ENCODE measurements around the gene NFKBIE.
A peak's percentile ranks its signal among the peaks of the same experiment; 100 is the strongest.

The NFKBIE gene

GRCh38 chr6:44224029-44224964 is 41.1 kb downstream of the NFKBIE start:
- ATAC-seq (replicated peaks) (peak; percentile 4), DNase-seq (no peak)
- peaks cover 0 to 7% of the 10 kb centered on the region in 2 donors for H3K27me3 Mint-ChIP-seq
- H3K9me3 Mint-ChIP-seq = no peaks in the 10 kb centered on the region
- peak overlapping the region; percentile 89 to 92 for H3K4me3 Mint-ChIP-seq
- H3K36me3 Mint-ChIP-seq (ENCODE audit: insufficient read depth) = no peaks in the 10 kb centered on the region
- peak overlapping the region in 1 of 2 donors; percentile 77 for H3K27ac Mint-ChIP-seq
- H3K4me1 Mint-ChIP-seq (ENCODE audit: low read depth in 2 of 2) = peaks cover 15 to 20% of the 10 kb centered on the region in 2 donors

- H3K4me1 Mint-ChIP-seq (ENCODE audit: low read depth in 2 of 2) = peaks cover 15 to 22% of the 10 kb centered on the region in 2 donors
- H3K36me3 Mint-ChIP-seq (ENCODE audit: insufficient read depth) = no peaks in the 10 kb centered on the region
- peak within 1 kb of the TSS in 1 of 2 donors; percentile 80 for H3K27ac Mint-ChIP-seq
- peak within 1 kb of the TSS; percentile 89 to 92 for H3K4me3 Mint-ChIP-seq
- peaks cover 2 to 15% of the 10 kb centered on the region in 2 donors for H3K27me3 Mint-ChIP-seq
- ATAC-seq (replicated peaks) = peak; percentile 79
- DNase-seq = peak; percentile 73 to 77 (median 73)
- no peaks in the 10 kb centered on the region for H3K9me3 Mint-ChIP-seq
Measured at GRCh38 chr6:44223319-44224028, 41.9 kb downstream of the NFKBIE start, which contains the start of gene SLC29A1. Gene SLC29A1, plus strand, starts transcription at chr6:44223595. Its CDS starts 3,719 bp downstream, at chr6:44227314.

GRCh38 chr6:44222486-44223318 is 42.6 kb downstream of the NFKBIE start:
- Mint-ChIP-seq H3K4me3 (peak overlapping the region; percentile 89 to 92), H3K27me3 (peaks cover 7 to 19% of the 10 kb centered on the region in 2 donors), H3K36me3 (ENCODE audit: insufficient read depth) (no peaks in the 10 kb centered on the region), H3K4me1 (ENCODE audit: low read depth in 2 of 2) (peaks cover 15 to 25% of the 10 kb centered on the region in 2 donors), H3K27ac (peak overlapping the region in 1 of 2 donors; percentile 80), H3K9me3 (no peaks in the 10 kb centered on the region)
- ATAC-seq (replicated peaks) (peak; percentile 3), DNase-seq (no peak)

GRCh38 chr6:44221961-44222335 is 43.4 kb downstream of the NFKBIE start:
- H3K4me1 Mint-ChIP-seq (ENCODE audit: low read depth in 2 of 2) = peaks cover 15 to 25% of the 10 kb centered on the region in 2 donors
- H3K27ac Mint-ChIP-seq = peak overlapping the region in 1 of 2 donors; percentile 41
- peak overlapping the region in 1 of 2 donors; percentile 89 for H3K4me3 Mint-ChIP-seq
- no peaks in the 10 kb centered on the region for H3K9me3 Mint-ChIP-seq
- no peak for DNase-seq
- peaks cover 7 to 24% of the 10 kb centered on the region in 2 donors for H3K27me3 Mint-ChIP-seq
- ATAC-seq (replicated peaks) = no peak
- no peaks in the 10 kb centered on the region for H3K36me3 Mint-ChIP-seq (ENCODE audit: insufficient read depth)

GRCh38 chr6:44221291-44221960 is 43.9 kb downstream of the NFKBIE start:
- Mint-ChIP-seq H3K27me3 (peaks cover 12 to 29% of the 10 kb centered on the region in 2 donors), H3K27ac (peak overlapping the region in 1 of 2 donors; percentile 41), H3K36me3 (ENCODE audit: insufficient read depth) (no peaks in the 10 kb centered on the region), H3K4me1 (ENCODE audit: low read depth in 2 of 2) (peaks cover 15 to 25% of the 10 kb centered on the region in 2 donors), H3K9me3 (no peaks in the 10 kb centered on the region), H3K4me3 (peak overlapping the region in 1 of 2 donors; percentile 33)
- DNase-seq (peak; percentile 68 to 71 (median 71)), ATAC-seq (replicated peaks) (peak; percentile 66)

- H3K36me3 Mint-ChIP-seq (ENCODE audit: insufficient read depth) = no peaks in the 10 kb centered on the region
- peaks cover 15 to 25% of the 10 kb centered on the region in 2 donors for H3K4me1 Mint-ChIP-seq (ENCODE audit: low read depth in 2 of 2)
- peak overlapping the region in 1 of 2 donors; percentile 10 for H3K4me3 Mint-ChIP-seq
- H3K9me3 Mint-ChIP-seq = no peaks in the 10 kb centered on the region
- ATAC-seq (replicated peaks) = no peak
- H3K27me3 Mint-ChIP-seq = peaks cover 12 to 35% of the 10 kb centered on the region in 2 donors
- DNase-seq = no peak
- no peak overlapping the region for H3K27ac Mint-ChIP-seq
Measured at GRCh38 chr6:44220913-44221290, 44.4 kb downstream of the NFKBIE start.

- ATAC-seq (replicated peaks) (no peak), DNase-seq (no peak)
- H3K9me3 Mint-ChIP-seq = no peaks in the 10 kb centered on the region
- H3K4me1 Mint-ChIP-seq (ENCODE audit: low read depth in 2 of 2) = peaks cover 15 to 25% of the 10 kb centered on the region in 2 donors
- peaks cover 12 to 36% of the 10 kb centered on the region in 2 donors for H3K27me3 Mint-ChIP-seq
- H3K4me3 Mint-ChIP-seq = peak overlapping the region; percentile 38 to 65
- H3K36me3 Mint-ChIP-seq (ENCODE audit: insufficient read depth) = no peaks in the 10 kb centered on the region
- H3K27ac Mint-ChIP-seq = no peak overlapping the region
Measured at GRCh38 chr6:44219815-44220784, 45.3 kb downstream of the NFKBIE start.

GRCh38 chr6:44219053-44219814 is 46.1 kb downstream of the NFKBIE start:
- Mint-ChIP-seq H3K36me3 (ENCODE audit: insufficient read depth) (no peaks in the 10 kb centered on the region), H3K9me3 (no peaks in the 10 kb centered on the region), H3K4me1 (ENCODE audit: low read depth in 2 of 2) (peaks cover 11 to 20% of the 10 kb centered on the region in 2 donors), H3K27me3 (peaks cover 14 to 36% of the 10 kb centered on the region in 2 donors), H3K27ac (no peak overlapping the region), H3K4me3 (peak overlapping the region; percentile 38 to 65)
- ATAC-seq (replicated peaks) (no peak), DNase-seq (no peak)

GRCh38 chr6:44217332-44218143 is 47.8 kb downstream of the NFKBIE start:
- H3K36me3 Mint-ChIP-seq (ENCODE audit: insufficient read depth) = no peaks in the 10 kb centered on the region
- peaks cover under 1 to 10% of the 10 kb centered on the region in 2 donors for H3K4me1 Mint-ChIP-seq (ENCODE audit: low read depth in 2 of 2)
- no peak overlapping the region for H3K4me3 Mint-ChIP-seq
- H3K27ac Mint-ChIP-seq = no peak overlapping the region
- no peak for ATAC-seq (replicated peaks)
- no peaks in the 10 kb centered on the region for H3K9me3 Mint-ChIP-seq
- H3K27me3 Mint-ChIP-seq = peaks cover 18 to 36% of the 10 kb centered on the region in 2 donors
- DNase-seq = no peak

GRCh38 chr6:44216677-44217331 is 48.5 kb downstream of the NFKBIE start, which contains the start of gene MYMX:
Gene MYMX, plus strand, starts transcription at chr6:44216926. Its CDS starts 546 bp downstream, at chr6:44217472.
- Mint-ChIP-seq H3K4me1 (ENCODE audit: low read depth in 2 of 2) (peaks cover 0 to 8% of the 10 kb centered on the region in 2 donors), H3K4me3 (no peak within 1 kb of the TSS), H3K36me3 (ENCODE audit: insufficient read depth) (no peaks in the 10 kb centered on the region), H3K9me3 (no peaks in the 10 kb centered on the region), H3K27me3 (peaks cover 18 to 36% of the 10 kb centered on the region in 2 donors), H3K27ac (no peak within 1 kb of the TSS)
- ATAC-seq (replicated peaks) (no peak), DNase-seq (no peak)

All from effector memory CD8-positive, alpha-beta T cell (primary cell).